Fibroblast of villous mesenchyme (primary cell): ENCODE measurements around the gene FAM114A1. TPM values are rescaled to one million over a fixed set of nuclear protein-coding genes. Genes with fewer than 3 reads are reported as not detected.

Experiments
- DNase-seq: peaks from one replicate; pipeline ENCODE4 v3.0.0-alpha.2; 2010; ENCODE audit warnings: low read depth
- H3K4me3 ChIP-seq: 2 replicates; pipeline ENCODE4 v1.5.1; 2011; ENCODE audit warnings: low read depth, mild to moderate bottlenecking, low read length
- CTCF ChIP-seq: IDR thresholded peaks from 2 replicates; pipeline ENCODE4 v1.5.1; 2012; ENCODE audit warnings: low read depth, mild to moderate bottlenecking, low read length; ENCODE audit not compliant: insufficient read depth
- total RNA-seq: library from RNA; depleted of rRNA; stranded (reverse); fragments of >200 nt; gene quantifications from 2 replicates; pipeline ENCODE4 v1.2.3, GENCODE V29; 2012

The FAM114A1 gene
- total RNA-seq, 1 donor, result 471 TPM

- no peak for TF ChIP-seq CTCF
- peak; percentile 54 for DNase-seq
- no peak overlapping the region for H3K4me3 ChIP-seq
Observed at GRCh38 chr4:38925492-38926413, 58.1 kb downstream of the FAM114A1 start.

GRCh38 chr4:38926896-38927295 lies 59.3 kb downstream of the FAM114A1 start:
- no peak for TF ChIP-seq CTCF
- H3K4me3 ChIP-seq, result no peak overlapping the region
- no peak for DNase-seq

- H3K4me3 ChIP-seq, result no peak overlapping the region
- no peak for TF ChIP-seq CTCF
- no peak for DNase-seq
Observed at GRCh38 chr4:38928568-38928967, 61.0 kb downstream of the FAM114A1 start.

GRCh38 chr4:38928974-38929373 lies 61.4 kb downstream of the FAM114A1 start:
- no peak for DNase-seq
- no peak overlapping the region for H3K4me3 ChIP-seq
- no peak for TF ChIP-seq CTCF

GRCh38 chr4:38930204-38930603 lies 62.6 kb downstream of the FAM114A1 start:
- DNase-seq, result no peak
- H3K4me3 ChIP-seq, result no peak overlapping the region
- no peak for TF ChIP-seq CTCF

GRCh38 chr4:38930707-38931106 lies 63.1 kb downstream of the FAM114A1 start:
- TF ChIP-seq CTCF, result no peak
- DNase-seq, result no peak

More at GRCh38 chr4:38930707-38931106, 63.1 kb downstream of the FAM114A1 start:
- H3K4me3 ChIP-seq, result no peak overlapping the region
